AG10803 (cell line): ENCODE results near the gene ADGRG4.

Experiments
- DNase-seq: peaks from one replicate; pipeline ENCODE4 v3.0.0; 2010; ENCODE audit warnings: low read depth
- H3K4me3 ChIP-seq: 2 replicates; pipeline ENCODE4 v1.5.1; 2011; ENCODE audit warnings: mild to moderate bottlenecking, low read length, control low read depth
- TF ChIP-seq, protein P1 (sequence below): conservative IDR thresholded peaks from 2 replicates; pipeline ENCODE4 v1.5.1; 2011; ENCODE audit warnings: mild to moderate bottlenecking, low read length, control low read depth, inconsistent platforms

Gene ADGRG4

DNA sequence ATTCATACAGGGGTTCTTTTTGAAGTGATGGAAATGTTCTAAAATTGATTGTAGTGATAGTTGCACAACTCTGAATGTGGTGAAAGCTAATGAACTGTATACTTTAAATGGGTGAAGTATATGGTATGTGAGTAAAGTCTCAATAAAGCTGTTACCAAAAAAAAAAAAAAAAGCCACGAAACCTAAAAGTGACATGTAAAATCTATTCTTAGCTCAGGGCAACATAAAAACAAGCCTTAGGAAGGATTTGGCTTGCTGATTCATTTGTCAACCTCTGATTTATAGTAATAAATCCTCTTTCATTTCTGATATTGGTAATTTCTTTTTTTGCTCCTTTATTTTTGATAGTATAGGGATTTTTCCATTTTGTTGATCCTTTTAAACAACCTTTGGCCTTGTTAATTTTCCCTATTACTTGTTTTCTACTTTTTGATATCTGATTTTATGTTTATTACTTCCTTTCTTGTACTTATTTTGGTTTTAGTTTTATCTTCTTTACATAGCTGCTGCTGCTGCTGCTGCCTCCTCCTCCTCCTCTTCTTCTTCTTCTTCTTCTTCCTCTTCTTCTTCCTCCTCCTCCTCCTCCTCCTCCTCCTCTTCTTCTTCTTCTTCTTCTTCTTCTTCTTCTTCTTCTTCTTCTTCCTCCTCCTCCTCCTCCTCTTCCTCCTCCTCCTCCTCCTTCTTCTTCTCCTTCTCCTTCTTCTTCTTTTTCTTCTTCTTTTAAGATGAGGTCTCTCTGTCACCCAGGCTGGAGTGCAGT, 79.4 kb downstream of the ADGRG4 start:
- TF ChIP-seq, protein P1, sequence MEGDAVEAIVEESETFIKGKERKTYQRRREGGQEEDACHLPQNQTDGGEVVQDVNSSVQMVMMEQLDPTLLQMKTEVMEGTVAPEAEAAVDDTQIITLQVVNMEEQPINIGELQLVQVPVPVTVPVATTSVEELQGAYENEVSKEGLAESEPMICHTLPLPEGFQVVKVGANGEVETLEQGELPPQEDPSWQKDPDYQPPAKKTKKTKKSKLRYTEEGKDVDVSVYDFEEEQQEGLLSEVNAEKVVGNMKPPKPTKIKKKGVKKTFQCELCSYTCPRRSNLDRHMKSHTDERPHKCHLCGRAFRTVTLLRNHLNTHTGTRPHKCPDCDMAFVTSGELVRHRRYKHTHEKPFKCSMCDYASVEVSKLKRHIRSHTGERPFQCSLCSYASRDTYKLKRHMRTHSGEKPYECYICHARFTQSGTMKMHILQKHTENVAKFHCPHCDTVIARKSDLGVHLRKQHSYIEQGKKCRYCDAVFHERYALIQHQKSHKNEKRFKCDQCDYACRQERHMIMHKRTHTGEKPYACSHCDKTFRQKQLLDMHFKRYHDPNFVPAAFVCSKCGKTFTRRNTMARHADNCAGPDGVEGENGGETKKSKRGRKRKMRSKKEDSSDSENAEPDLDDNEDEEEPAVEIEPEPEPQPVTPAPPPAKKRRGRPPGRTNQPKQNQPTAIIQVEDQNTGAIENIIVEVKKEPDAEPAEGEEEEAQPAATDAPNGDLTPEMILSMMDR = no peak
- no peak overlapping the region for H3K4me3 ChIP-seq
- DNase-seq = no peak

DNA sequence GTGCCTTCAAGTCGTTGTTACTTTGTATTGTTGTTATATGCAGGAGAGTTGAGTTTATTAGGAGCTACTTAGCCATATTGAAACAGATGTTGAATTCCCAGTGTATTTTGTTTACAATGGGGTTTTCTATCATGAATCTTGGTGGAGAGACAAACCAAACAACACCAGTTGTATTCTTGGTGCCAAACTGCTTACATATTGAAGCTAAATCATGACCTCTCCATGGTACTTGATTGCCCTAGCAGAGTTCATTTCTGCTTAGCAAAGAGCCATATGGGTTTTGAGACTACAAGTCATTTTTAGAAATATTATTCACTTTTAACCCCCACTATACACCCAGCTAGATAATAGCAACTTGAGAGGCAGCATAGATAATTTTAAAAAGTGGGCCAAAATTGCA, 85.4 kb downstream of the ADGRG4 start:
- DNase-seq = no peak
- TF ChIP-seq, protein P1 = no peak
- H3K4me3 ChIP-seq = no peak overlapping the region

DNA sequence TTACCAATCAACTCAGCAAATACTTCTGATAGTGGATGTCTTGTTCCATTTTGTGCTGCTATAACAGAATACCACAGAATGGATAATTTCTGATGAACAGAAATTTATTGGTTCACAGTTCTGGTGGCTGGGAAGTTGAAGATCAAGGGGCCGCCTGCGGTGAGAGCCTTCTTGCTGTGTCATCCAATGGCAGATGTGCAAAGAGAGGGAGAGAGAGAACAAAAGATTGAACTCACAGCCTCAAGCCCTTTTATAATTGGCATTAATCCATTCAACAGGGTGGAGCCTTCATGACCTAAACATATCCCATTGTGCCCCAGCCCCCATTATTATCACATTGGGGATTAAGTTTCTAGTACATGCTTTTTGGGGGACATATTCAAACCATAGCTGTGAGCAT, 86.1 kb downstream of the ADGRG4 start:
- no peak overlapping the region for H3K4me3 ChIP-seq
- TF ChIP-seq, protein P1 = no peak
- DNase-seq = no peak

DNA sequence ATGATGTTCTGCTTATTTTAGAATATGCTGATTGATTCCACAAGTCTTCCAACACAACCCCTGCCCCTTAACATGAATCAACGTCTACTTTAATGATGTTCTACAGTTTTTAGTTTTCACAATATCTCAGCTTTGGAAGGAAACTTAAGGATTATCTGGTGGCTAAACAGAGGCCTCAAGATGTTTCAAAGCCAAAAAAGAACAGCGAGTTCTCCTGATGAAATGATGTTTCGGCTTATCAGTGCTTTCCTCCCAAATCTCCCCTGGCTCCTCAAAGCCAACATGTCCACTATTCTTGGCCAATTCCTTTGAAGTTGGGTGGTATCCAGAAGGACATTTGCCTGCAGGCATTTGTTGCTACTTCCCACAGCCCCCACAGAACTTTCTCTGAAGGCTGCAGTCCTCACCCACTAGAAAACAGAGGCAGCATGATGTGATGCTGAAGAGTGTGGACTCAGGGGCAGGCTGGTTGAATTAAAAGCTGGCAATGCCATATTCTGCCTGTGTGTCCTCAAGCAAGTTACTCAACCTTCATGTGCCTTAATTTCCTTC, 87.3 kb downstream of the ADGRG4 start:
- TF ChIP-seq, protein P1 = no peak
- H3K4me3 ChIP-seq = no peak overlapping the region
- DNase-seq = no peak

DNA sequence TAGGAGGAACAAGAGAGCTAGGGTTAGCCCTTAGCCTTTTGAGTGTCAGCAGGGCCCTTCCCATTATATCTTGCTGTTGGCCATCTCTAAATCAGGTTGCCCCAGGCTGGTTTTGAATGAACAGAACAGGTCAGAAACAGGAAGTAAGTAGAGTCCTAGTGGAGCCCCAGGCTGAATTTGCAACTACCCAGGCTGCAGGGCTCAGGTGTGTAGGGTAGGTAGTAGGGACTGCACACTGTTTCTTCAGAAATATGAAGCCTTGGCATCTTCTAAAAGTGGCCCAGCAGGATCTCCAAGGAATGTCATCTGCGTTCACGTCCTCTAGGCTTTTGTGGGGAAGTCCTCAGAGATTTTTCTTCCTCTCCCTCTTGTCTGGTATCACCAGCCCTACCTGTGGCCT, 90.2 kb downstream of the ADGRG4 start:
- no peak for DNase-seq
- no peak overlapping the region for H3K4me3 ChIP-seq
- TF ChIP-seq, protein P1 = no peak

DNA sequence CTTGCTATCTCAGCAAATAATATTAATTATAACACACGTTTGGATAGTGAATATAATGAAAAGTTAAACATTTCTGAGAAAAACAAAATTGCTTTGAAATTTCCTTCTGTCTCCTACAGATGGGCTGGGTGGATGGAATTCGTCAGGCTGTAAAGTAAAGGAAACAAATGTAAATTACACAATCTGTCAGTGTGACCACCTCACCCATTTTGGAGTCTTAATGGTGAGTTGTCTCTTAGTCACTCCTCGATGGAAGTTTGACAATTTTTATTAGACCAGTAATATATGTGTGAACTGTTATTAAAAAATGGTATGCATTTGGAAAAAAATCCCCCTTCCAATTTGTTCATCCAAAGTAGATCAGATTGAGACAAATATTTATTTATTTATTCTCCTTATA, 94.5 kb downstream of the ADGRG4 start:
- peak; percentile 0 for DNase-seq
- TF ChIP-seq, protein P1 = no peak
- no peak overlapping the region for H3K4me3 ChIP-seq

DNA sequence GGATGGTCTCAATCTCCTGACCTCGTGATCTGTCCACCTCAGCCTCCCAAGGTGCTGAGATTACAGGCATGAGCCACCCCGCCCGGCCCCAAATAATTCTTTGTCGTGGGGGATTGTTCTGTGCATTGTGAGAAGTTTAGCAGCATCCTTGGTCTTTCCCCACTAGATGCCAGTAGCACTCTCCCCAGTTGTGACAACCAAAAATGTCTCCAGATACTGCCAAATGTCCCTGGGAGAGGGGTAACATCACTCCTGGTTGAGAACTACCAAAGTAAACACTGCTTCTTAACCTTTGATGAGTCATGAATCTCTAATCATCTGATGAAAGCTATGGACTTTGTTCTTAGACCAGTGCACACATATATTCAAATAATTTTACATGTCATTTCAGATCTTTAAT, 96.2 kb downstream of the ADGRG4 start:
- TF ChIP-seq, protein P1 = no peak
- DNase-seq = no peak
- no peak overlapping the region for H3K4me3 ChIP-seq
